SK-N-DZ (cell line): Measurements from ENCODE around the gene CBFB.
"Not testable (repeated sequence)": the region's sequence is repeated elsewhere in the genome, so short reads cannot be mapped to it uniquely, and the experiment has no call there.

Experiments
- DNase-seq: peaks from one replicate; pipeline ENCODE4 v3.0.0-alpha.2; 2015; ENCODE audit warnings: low spot score

CBFB gene

DNA sequence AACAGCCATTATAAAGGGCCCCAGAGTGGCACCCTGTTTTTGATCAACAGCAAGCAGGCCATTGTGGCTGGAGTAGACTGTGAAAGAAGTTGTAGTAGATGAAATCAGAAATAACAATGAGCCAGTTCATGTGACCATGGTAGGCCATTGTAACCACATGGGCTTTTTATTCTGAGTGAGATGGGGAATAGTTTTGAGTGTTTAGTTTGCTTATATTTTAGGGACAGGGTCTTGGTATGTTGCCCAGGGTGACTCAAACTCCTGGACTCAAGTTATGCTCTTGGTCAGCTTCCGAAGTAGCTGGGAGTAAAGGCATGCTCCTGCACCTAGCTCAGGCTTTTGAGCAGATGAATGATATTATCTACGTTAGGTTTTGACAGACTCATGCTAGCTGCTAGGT lies 12.0 kb downstream of the CBFB start:
- no peak for DNase-seq

DNA sequence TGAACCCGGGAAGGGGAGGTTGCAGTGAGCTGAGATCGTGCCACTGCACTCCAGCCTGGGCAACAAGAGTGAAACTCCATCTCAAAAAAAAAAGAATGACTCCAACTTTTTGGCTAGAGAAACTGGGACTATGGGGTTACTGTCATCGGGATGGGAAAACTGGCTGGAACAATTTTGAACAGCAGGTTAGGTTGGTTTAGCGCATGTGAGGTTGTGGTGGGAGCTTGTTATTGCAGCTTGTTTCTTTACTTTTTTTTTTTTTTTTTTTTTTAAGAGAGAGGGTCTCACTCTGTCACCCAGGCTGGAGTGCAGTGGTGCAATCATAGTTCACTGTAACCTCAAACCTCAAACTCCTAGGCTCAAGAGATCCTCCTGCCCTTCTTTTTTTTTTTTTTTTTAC lies 12.6 kb downstream of the CBFB start:
- DNase-seq, result not testable (repeated sequence)

- DNase-seq, result no peak
Measured at GRCh38 chr16:67043420-67043819, 14.5 kb downstream of the CBFB start.

DNA sequence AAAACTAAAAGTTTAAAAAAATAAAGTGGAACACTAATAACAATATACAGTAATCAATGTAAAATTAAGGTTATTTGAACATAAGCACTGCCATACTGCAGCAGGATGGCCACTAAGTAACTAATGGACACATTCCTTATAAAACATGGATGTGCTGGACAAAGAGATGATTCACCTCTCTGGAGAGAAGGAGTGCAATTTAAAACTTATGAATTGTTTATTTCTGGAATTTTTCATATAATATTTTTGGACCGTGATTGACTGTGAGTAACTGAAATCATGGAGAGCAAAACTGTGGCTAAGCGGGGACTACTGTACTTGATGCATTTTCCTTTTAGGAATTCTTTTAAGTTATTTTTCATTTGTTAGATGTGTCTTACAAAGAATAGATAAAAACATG lies 21.8 kb downstream of the CBFB start:
- no peak for DNase-seq

GRCh38 chr16:67052399-67052798 lies 23.4 kb downstream of the CBFB start:
- DNase-seq, result no peak

GRCh38 chr16:67053767-67054334 lies 24.9 kb downstream of the CBFB start:
- no peak for DNase-seq

- DNase-seq, result no peak
Measured at GRCh38 chr16:67054901-67055300, 26.0 kb downstream of the CBFB start.

GRCh38 chr16:67055712-67056487 lies 27.0 kb downstream of the CBFB start:
- DNase-seq, result no peak

DNA sequence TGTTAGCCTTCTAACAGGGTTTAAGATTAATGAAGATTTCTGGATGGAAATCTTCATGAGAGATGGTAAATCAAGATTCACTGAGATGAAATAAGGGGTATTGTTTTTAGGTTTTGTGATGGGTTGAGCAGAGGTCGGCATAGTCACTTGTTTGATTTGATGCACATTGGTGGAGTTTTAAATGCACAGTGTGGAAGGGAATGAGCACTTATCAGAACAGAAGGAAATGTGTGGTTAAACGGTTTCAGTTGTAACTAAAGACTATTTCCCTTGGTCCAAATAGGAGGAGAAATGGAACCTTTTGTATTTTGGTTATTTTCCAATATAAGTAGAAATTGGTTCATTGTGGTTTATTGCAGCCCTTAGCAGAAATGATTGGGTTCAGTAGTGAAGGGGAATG lies 34.1 kb downstream of the CBFB start:
- no peak for DNase-seq

DNA sequence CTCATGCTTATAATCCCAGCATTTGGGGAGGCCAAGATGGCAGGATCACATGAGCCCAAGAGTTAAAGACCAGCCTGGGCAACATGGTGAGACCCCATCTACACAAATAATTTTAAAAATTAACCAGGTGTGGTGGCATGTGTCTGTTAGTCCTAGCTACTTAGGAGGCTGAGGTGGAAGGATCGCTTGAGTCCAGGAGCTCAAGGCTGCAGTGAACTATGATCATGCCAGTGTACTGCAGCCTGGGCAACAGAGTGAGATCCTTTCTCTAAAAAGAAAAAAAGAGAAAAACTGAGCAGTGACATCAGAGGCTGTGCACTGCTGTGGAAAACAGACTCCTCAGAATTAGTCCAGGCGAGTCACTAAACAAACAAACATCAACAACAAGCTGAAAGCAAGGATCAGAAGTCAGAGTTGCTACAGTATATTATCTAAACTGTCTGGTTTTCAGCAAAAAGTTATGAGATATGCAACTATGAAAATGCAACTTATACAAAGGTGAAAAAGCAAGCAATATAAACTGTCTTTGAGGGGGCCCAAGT lies 39.3 kb downstream of the CBFB start:
- DNase-seq, result no peak

DNA sequence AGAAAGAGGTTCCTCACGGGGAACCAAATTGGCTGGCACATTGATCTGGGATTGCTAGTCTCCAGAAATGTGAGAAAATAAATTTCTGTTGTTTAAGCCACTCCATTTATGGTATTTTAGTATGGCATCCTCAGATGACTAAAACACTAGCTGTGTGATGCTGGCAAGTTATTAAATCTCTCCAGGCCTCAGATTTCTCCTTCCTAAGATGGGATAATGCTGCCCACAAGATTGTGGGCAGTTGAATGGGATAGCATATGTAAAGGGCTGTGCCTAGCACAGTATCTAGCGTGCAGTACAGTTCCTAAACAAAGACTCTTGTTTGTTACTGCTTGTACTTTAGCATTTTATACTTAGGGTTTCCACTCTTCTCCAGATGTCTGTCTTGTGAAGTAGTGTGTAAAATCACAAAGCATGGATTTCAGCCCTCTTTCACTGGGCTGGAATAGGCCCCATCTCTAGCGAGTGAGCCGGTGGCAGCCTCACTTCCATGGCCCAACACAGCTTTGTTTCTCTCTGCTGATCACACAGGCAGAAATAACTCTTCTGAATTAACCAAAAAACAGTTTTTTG lies 42.6 kb downstream of the CBFB start:
- DNase-seq, result no peak

DNA sequence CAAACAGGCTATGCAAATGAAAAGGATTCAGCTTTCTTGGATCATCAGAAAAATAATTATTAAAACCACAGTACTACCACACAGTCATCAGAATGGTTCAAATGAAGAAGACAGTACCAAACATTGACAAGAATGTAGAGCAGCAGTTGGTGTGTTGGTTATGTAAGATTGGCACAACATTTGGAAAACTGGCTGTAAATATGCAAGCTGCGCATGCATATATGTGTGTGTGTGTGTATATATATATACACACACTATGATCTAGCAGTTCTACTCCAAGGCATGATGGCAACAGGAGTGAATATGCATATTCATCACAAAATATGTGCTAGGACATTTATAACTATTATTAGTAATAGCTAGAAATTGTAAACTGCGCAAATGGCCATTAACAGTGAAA lies 46.4 kb downstream of the CBFB start:
- no peak for DNase-seq

DNA sequence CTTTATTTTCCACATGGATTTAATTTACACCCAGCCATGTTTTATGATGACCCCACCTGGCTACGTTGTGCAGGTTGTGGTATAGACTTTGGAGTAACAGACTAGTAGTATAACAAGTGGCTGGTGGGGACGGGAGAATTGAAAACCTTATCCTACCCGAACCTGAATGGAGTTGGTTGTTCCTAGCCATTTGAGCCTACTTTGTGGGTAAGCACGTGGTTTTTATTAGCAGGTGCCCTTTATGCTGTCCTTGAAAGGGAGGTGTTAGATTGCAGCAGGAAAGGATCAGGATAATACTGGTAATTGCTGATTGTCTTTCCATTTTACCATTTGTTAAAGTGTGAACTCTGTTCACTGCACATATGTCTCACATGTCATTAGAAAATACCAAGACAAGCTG lies 48.9 kb downstream of the CBFB start:
- no peak for DNase-seq

GRCh38 chr16:67082100-67082499 lies 53.2 kb downstream of the CBFB start:
- DNase-seq, result no peak

- no peak for DNase-seq
Measured at GRCh38 chr16:67082891-67083290, 53.9 kb downstream of the CBFB start.

- no peak for DNase-seq
Measured at GRCh38 chr16:67084345-67085028, 55.5 kb downstream of the CBFB start.

DNA sequence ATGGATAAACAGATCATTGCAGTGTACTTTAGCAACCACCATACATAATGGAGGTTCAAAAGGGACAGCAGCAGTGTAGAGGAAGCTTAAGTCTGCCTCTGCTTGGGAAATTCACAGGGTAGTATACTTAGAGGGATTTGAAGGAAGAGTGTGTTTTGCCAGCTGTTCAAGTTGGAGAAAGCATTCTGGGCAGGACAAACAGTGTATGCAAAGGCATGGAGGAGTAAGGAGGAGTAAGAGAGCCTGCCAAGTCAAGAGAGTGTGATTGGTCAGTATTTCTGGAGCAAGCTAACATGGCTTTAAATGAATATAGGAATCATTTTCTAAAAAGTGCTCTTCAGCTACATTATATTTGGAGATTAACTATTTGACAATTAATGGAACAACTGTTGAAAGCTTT lies 57.9 kb downstream of the CBFB start:
- no peak for DNase-seq

DNA sequence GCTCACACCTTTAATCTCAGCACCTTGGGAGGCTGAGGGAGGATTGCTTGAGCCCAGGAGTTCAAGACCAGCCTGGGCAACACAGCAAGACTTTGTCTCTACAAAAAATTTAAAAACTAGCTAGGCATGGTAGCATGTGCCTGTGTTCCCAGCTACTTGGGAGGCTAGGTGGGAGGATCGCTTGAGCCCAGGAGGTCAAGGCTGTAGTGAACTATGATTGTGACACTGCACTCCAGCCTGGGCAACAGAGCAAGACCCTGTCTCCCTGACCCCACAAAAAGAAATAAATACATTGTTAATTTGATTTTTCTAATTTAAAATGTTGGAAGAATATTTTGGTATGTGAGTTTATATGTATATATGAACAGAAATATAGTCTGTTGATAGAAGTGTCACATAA lies 58.3 kb downstream of the CBFB start:
- no peak for DNase-seq

GRCh38 chr16:67087803-67088202 lies 58.9 kb downstream of the CBFB start:
- DNase-seq, result no peak

DNA sequence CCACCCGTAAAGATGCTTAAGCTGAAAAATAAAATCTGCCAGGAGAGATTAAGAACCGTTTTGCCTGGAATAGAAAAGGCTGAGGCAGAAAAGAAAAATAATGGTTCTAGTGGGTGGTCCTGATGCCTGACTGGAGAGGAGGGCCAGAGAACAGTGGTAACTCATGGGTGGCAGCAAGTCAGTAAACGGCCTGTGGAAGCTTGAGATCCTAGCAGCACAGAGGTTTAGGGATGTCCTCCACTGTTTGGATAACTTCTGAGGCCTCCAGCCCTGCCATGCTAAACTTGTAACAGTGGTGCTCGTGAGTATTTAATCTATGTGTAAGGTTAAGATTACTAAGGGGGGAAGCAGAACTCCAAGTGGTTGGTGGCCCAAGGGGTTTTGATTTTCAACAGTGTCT lies 59.6 kb downstream of the CBFB start:
- DNase-seq, result no peak

DNA sequence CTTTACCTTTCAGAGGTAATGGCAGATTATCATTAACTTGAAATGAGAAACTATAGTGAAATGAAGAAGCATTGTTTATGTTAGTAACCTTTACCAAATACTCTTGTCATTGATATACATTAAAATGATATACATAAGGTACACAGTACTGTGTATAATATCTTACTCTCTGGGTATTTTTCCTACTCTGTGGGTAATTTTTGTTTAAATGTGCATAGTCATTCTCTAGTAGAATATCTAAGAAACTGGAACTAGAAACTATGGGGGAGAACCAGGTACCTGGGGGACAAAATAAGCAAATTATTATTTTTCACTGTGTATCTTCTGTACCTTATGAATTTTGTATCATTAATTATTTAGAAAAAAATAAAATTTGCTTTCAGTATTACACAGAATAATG lies 60.2 kb downstream of the CBFB start:
- DNase-seq, result no peak

GRCh38 chr16:67091906-67092566 lies 63.1 kb downstream of the CBFB start:
- DNase-seq, result no peak
